ENCODE data around the gene PKD1L1.

Gene PKD1L1

DNA sequence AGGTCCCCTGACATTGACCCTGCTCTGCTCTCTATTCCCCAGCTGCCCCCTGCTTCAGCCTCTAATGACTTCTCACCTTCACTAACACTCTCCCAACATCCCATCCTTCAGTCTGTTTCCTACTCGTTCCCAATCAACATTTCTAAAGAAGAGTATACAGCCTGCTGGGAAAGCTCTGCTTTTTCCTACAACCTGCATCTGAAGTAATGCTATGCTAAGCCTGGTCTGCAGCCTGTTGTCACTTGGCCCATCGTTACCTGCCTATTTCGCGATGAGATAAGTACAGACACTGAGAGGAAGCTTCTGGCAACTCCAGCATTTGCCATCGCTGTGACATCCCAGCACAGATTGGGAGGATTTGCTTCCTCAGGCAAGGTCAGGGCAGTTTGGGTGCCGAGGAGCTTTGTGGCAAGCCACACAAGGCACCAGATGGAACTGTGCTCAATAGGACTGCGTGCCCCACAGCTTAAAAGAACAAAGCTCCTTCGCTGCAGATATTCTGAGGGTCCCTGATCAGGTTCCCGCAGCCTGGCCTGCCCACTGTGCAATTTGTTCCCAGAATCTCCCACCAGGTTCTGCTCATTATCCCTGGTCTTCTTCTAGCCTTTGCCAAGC is 51.4 kb downstream of the PKD1L1 start:
- peak; percentile 29; the same call in 1 of the 2 replicates for TF ChIP-seq CEBPB (IDR thresholded peaks at IDR 0.05)
- TF ChIP-seq RAD21 (IDR thresholded peaks at IDR 0.05; ENCODE audit: low read depth), result no peak

DNA sequence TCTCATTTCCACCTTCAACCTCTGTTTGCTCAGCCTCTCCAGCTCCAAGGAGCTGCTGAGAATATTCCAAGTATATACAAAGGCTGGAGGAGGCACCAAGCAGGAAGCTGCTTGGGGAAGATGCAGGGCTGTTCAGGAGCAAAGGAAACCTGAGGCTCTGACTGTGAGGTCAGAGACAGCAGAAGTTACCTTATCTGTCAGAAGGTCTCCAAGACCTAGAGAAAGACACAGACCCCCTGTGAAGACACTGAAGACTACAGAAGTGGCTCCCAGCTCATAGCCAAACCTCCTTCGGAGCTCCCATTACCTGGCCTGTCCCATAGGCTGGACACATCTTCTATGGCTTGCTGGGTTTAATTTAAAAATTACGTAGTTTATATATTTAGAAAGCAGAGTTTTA is 53.2 kb downstream of the PKD1L1 start:
- TF ChIP-seq NFIC (IDR thresholded peaks at IDR 0.05) (no peak), ZBTB7A (IDR thresholded peaks at IDR 0.05; ENCODE audit: low read depth) (no peak), RAD21 (IDR thresholded peaks at IDR 0.05; ENCODE audit: low read depth) (no peak), CREB1 (IDR thresholded peaks at IDR 0.05; ENCODE audit: low read depth) (no peak), CEBPB (IDR thresholded peaks at IDR 0.05) (no peak), TEAD4 (IDR thresholded peaks at IDR 0.05) (no peak), TCF12 (IDR thresholded peaks at IDR 0.05; ENCODE audit: low read depth) (no peak), YY1 (IDR thresholded peaks at IDR 0.05; ENCODE audit: low read depth) (no peak), EGR1 (IDR thresholded peaks at IDR 0.05) (no peak), EP300 (IDR thresholded peaks at IDR 0.05; ENCODE audit: borderline replicate concordance) (no peak)
- TF ChIP-seq, protein P1, sequence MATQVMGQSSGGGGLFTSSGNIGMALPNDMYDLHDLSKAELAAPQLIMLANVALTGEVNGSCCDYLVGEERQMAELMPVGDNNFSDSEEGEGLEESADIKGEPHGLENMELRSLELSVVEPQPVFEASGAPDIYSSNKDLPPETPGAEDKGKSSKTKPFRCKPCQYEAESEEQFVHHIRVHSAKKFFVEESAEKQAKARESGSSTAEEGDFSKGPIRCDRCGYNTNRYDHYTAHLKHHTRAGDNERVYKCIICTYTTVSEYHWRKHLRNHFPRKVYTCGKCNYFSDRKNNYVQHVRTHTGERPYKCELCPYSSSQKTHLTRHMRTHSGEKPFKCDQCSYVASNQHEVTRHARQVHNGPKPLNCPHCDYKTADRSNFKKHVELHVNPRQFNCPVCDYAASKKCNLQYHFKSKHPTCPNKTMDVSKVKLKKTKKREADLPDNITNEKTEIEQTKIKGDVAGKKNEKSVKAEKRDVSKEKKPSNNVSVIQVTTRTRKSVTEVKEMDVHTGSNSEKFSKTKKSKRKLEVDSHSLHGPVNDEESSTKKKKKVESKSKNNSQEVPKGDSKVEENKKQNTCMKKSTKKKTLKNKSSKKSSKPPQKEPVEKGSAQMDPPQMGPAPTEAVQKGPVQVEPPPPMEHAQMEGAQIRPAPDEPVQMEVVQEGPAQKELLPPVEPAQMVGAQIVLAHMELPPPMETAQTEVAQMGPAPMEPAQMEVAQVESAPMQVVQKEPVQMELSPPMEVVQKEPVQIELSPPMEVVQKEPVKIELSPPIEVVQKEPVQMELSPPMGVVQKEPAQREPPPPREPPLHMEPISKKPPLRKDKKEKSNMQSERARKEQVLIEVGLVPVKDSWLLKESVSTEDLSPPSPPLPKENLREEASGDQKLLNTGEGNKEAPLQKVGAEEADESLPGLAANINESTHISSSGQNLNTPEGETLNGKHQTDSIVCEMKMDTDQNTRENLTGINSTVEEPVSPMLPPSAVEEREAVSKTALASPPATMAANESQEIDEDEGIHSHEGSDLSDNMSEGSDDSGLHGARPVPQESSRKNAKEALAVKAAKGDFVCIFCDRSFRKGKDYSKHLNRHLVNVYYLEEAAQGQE (IDR thresholded peaks at IDR 0.05; ENCODE audit: low read depth), result no peak

DNA sequence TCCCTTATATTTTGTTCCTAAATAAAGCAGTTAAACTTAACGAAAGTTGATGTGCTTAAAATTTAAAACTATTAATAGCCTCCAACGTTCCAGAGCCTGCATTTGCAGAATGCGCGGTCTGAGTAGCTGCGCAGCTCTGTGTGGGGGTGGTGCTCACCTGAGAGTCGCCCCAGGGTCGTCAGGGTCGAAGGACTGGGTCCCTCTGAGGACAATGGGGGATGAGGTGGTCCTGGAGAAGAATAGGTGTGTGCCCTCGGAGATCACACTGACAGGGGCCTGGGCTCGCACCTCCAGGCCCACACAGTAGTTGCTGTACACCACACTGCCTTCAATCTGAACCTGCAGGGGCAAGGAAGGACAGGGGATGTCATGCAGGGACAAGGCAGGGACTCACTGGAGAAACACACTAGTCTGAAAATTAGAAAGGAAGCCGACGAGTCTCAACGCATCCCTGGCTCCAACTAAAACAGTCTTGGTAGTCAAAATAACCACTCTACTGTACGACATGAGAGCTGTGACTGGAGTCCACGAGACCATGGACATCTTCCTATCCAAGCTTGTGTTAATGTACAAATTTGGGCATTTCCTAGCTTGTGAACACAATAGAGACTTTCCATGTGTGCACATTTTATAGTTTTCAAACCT is 54.4 kb downstream of the PKD1L1 start:
- no peak for TF ChIP-seq NFIC (IDR thresholded peaks at IDR 0.05)
- TF ChIP-seq FOXM1 (IDR thresholded peaks at IDR 0.05; ENCODE audit: borderline replicate concordance, low read depth), result no peak
- no peak for TF ChIP-seq TCF12 (IDR thresholded peaks at IDR 0.05; ENCODE audit: low read depth)
- TF ChIP-seq, protein P2, sequence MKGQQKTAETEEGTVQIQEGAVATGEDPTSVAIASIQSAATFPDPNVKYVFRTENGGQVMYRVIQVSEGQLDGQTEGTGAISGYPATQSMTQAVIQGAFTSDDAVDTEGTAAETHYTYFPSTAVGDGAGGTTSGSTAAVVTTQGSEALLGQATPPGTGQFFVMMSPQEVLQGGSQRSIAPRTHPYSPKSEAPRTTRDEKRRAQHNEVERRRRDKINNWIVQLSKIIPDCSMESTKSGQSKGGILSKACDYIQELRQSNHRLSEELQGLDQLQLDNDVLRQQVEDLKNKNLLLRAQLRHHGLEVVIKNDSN (IDR thresholded peaks at IDR 0.05), result no peak
- TF ChIP-seq CEBPB (IDR thresholded peaks at IDR 0.05), result no peak

DNA sequence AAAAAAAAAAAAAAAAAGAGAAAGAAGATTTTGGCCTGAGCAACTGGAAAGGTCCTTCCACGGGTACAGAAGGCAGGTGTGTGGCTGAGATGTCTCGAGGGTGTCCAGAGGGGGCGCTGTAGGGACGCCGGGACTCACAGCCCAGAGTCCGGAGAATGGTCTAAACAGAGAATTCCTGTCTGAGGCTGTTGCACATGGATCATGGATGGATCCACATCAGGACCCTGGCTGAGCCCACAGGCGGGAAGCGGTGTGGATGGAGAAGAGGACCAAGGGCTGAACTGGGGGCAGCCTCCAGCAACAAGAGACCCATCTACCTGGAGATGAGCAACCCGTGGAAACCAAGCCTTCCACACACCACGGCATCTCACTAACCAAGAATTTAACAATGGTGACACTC is 55.0 kb downstream of the PKD1L1 start:
- TF ChIP-seq CREB1 (IDR thresholded peaks at IDR 0.05; ENCODE audit: low read depth) (no peak), RAD21 (IDR thresholded peaks at IDR 0.05; ENCODE audit: low read depth) (peak; percentile 60)

DNA sequence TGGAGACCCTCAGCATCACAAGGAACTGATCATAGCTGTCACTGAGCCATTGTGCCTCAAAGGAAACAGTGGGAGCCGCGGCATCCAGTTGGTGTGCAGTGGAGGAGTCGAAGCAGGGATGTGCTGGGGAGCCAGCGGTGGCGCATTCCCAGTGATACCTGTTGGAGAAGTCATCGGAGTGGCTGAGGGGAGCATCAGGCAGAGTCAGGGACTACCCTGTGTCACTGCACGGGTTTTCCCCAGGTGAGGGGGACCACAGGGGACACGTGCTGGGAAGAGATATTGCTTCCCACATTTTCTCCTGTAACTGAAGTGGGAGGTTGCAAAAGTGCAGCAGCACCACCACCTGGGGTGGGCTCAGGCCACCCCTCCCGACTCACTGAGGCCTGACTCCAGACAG is 57.7 kb downstream of the PKD1L1 start:
- TF ChIP-seq CREB1 (IDR thresholded peaks at IDR 0.05; ENCODE audit: low read depth) (no peak), TEAD4 (IDR thresholded peaks at IDR 0.05) (no peak), NFIC (IDR thresholded peaks at IDR 0.05) (no peak), EGR1 (IDR thresholded peaks at IDR 0.05) (no peak), CEBPB (IDR thresholded peaks at IDR 0.05) (no peak), YY1 (IDR thresholded peaks at IDR 0.05; ENCODE audit: low read depth) (no peak)
- TF ChIP-seq, protein P1 (IDR thresholded peaks at IDR 0.05; ENCODE audit: low read depth), result no peak
- TF ChIP-seq, protein P3, sequence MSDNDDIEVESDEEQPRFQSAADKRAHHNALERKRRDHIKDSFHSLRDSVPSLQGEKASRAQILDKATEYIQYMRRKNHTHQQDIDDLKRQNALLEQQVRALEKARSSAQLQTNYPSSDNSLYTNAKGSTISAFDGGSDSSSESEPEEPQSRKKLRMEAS (IDR thresholded peaks at IDR 0.05), result no peak

DNA sequence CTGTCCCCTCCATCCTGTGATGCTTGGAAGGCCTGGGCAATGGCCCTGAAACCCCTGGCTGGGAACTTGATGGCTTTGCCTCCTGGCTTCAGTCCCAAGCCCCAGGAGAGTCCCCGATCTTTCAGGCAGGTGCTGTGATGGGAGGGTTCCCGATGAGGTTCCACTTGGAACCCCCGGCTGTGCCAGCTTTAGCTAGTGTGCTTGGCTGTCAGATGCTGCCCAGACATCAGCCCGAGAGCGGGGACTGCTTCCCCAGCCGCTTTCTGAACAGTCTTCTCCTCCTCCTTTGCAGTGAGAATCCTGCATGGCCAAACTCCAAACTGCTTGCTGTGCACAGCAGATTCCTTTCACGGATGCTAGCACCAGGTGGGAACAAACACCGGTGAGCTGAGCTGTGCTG is 58.1 kb downstream of the PKD1L1 start:
- no peak for TF ChIP-seq YY1 (IDR thresholded peaks at IDR 0.05; ENCODE audit: low read depth)
- TF ChIP-seq TCF12 (IDR thresholded peaks at IDR 0.05; ENCODE audit: low read depth), result no peak
- TF ChIP-seq EGR1 (IDR thresholded peaks at IDR 0.05), result no peak
- TF ChIP-seq, protein P1 (IDR thresholded peaks at IDR 0.05; ENCODE audit: low read depth), result no peak
- no peak for TF ChIP-seq CREB1 (IDR thresholded peaks at IDR 0.05; ENCODE audit: low read depth)
- TF ChIP-seq, protein P2 (IDR thresholded peaks at IDR 0.05), result no peak
- no peak for TF ChIP-seq ZBTB7A (IDR thresholded peaks at IDR 0.05; ENCODE audit: low read depth)
- TF ChIP-seq CEBPB (IDR thresholded peaks at IDR 0.05), result no peak
- TF ChIP-seq TAF1 (IDR thresholded peaks at IDR 0.05; ENCODE audit: low read depth), result no peak
- TF ChIP-seq TEAD4 (IDR thresholded peaks at IDR 0.05), result no peak
- TF ChIP-seq RAD21 (IDR thresholded peaks at IDR 0.05; ENCODE audit: low read depth), result no peak
- TF ChIP-seq NFIC (IDR thresholded peaks at IDR 0.05), result no peak
- no peak for TF ChIP-seq EP300 (IDR thresholded peaks at IDR 0.05; ENCODE audit: borderline replicate concordance)
- TF ChIP-seq FOXM1 (IDR thresholded peaks at IDR 0.05; ENCODE audit: borderline replicate concordance, low read depth), result no peak
- TF ChIP-seq, protein P3 (IDR thresholded peaks at IDR 0.05), result no peak
